Calu3 (cell line): ENCODE results near the gene XG. TPM values are rescaled to one million over a fixed set of nuclear protein-coding genes. Genes with fewer than 3 reads are reported as not detected.
"Not testable (repeated sequence)": the region's sequence is repeated elsewhere in the genome, so short reads cannot be mapped to it uniquely, and the experiment has no call there.

Source experiments
- BruUV-seq: library from RNA; stranded (reverse); fragments of 400-500 nt; replicated peaks from 2 replicates; lab custom pipeline; 2021; lab: Mats Ljungman, UMichigan
- CTCF ChIA-PET: fragments of 300-600 bp; sonication (Branson Sonifier 250); formaldehyde crosslinking; loops from one replicate; lab custom pipeline; 2022; ENCODE audit warnings: antibody characterized with exemption; lab: Charles Lee
- DNase-seq: peaks from one replicate; pipeline ENCODE4 v3.0.0; 2022
- H3K27ac Mint-ChIP-seq: one replicate; pipeline ENCODE4 v1.8.0; 2022; ENCODE audit warnings: mixed read lengths; ENCODE audit not compliant: unreplicated experiment
- H3K27me3 Mint-ChIP-seq: one replicate; pipeline ENCODE4 v1.8.0; 2022; ENCODE audit warnings: mixed read lengths; ENCODE audit not compliant: unreplicated experiment
- H3K36me3 Mint-ChIP-seq: one replicate; pipeline ENCODE4 v1.8.0; 2022; ENCODE audit warnings: mild to moderate bottlenecking, moderate library complexity, mixed read lengths; ENCODE audit not compliant: insufficient read depth, unreplicated experiment
- H3K4me1 Mint-ChIP-seq: one replicate; pipeline ENCODE4 v1.8.0; 2022; ENCODE audit warnings: mild to moderate bottlenecking, low read depth, mixed read lengths; ENCODE audit not compliant: unreplicated experiment
- H3K4me3 Mint-ChIP-seq: one replicate; pipeline ENCODE4 v1.8.0; 2022; ENCODE audit warnings: mild to moderate bottlenecking, low read depth, moderate library complexity, mixed read lengths; ENCODE audit not compliant: unreplicated experiment
- H3K9me3 Mint-ChIP-seq: one replicate; pipeline ENCODE4 v1.8.0; 2022; ENCODE audit warnings: low read depth, mixed read lengths; ENCODE audit not compliant: unreplicated experiment
- intact Hi-C: fragments of 100-400 bp; cut with micrococcal nuclease; formaldehyde crosslinking; loops from one replicate; pipeline ENCODE4 v1.10.0; 2022; ENCODE audit not compliant: unreplicated experiment
- total RNA-seq: library from RNA; stranded (reverse); gene quantifications from 2 replicates; pipeline ENCODE4 v1.2.3, GENCODE V29; 2022
- TF ChIP-seq, protein P1 (sequence below): fragments of 200-600 bp; IDR thresholded peaks from one replicate; pipeline ENCODE4 v1.8.0; 2022; ENCODE audit warnings: antibody characterized with exemption; ENCODE audit not compliant: unreplicated experiment

The XG gene
- total RNA-seq, 1 experiment from 2014 or later: not detected

GRCh38 chrX:2812161-2812907 lies 60.5 kb downstream of the XG start:
- DNase-seq: peak; percentile 49
- H3K9me3 Mint-ChIP-seq, H3K27ac Mint-ChIP-seq, CTCF ChIA-PET, H3K4me1 Mint-ChIP-seq, H3K36me3 Mint-ChIP-seq, BruUV-seq: not testable (repeated sequence)
- peak overlapping the region; percentile 37 for H3K4me3 Mint-ChIP-seq
- intact Hi-C loops: loop anchor here (10.0 kb wide), 1 partner anchor 1358 kb away; the partner anchor contains the start of gene ASMTL
- H3K27me3 Mint-ChIP-seq: peaks cover 11% of the 10 kb centered on the region
- TF ChIP-seq, protein P1, sequence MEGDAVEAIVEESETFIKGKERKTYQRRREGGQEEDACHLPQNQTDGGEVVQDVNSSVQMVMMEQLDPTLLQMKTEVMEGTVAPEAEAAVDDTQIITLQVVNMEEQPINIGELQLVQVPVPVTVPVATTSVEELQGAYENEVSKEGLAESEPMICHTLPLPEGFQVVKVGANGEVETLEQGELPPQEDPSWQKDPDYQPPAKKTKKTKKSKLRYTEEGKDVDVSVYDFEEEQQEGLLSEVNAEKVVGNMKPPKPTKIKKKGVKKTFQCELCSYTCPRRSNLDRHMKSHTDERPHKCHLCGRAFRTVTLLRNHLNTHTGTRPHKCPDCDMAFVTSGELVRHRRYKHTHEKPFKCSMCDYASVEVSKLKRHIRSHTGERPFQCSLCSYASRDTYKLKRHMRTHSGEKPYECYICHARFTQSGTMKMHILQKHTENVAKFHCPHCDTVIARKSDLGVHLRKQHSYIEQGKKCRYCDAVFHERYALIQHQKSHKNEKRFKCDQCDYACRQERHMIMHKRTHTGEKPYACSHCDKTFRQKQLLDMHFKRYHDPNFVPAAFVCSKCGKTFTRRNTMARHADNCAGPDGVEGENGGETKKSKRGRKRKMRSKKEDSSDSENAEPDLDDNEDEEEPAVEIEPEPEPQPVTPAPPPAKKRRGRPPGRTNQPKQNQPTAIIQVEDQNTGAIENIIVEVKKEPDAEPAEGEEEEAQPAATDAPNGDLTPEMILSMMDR: peak; percentile 56

DNA sequence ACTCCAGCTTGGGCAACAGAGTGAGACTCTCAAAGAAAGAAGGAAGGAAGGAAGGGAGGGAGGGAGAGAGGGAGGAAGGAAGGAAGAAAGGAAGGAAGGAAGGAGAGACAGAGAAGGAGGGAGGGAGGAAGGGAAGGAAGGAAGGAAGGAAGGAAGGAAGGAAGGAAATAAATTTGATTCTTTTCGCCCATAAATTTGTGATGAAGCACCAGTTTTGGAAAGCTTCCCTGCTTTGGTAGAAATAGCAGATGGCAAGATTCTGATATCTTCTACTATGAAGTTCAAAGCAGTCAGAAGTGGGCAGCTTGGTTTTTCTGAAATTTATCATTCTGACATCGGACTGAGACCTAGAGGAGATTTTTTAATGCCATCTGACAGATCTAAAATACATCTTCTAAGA lies 65.2 kb downstream of the XG start:
- Mint-ChIP-seq H3K4me3 (no peak overlapping the region), H3K36me3 (no peaks in the 10 kb centered on the region), H3K27ac (no peak overlapping the region), H3K9me3 (no peaks in the 10 kb centered on the region), H3K4me1 (no peaks in the 10 kb centered on the region), H3K27me3 (no peaks in the 10 kb centered on the region)
- BruUV-seq: no TSS peak
- DNase-seq: no peak
- TF ChIP-seq, protein P1: no peak
- intact Hi-C loops: loop anchor here (5.0 to 10.0 kb wide), 2 partner anchors 1170 to 1362 kb away; partner anchors contain the start of gene ASMTL
- CTCF ChIA-PET: no interaction called here

DNA sequence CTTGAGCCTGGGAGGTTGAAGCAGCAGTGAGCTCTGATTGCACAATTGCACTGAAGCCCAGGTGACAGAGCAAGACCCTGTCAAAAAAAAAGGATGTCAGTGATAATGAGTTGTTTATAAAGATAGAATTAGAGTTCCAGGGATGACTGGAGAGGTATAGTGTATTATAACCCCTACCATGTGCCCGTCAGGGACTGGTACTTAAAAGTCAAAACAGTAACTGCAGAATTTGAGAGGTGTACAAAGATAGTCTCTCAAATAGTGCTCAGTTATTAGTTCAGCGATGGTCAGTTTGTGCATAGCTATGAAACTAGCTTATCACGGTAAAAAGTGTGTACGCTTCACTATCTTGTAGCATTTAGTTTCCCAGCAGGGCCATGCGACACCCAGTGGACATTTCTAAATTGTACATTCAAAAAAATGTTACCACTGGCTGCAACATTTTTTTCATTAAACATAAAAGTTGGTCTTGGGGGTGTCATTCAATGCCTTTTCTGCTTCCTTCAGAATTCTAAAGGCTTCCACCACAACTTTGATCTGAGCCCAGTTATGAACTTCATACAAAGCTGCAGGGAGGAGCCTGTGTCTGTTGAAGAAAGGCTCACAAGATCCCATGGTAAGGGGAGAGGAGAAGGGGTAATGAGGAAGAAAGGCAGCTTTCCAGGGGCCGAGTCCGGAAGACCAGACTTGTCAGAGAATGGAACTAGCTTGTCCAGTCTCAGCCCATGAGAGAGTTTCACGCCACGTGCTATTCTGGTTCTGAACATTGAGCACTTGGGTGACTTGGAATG lies 67.7 kb downstream of the XG start:
- no peaks in the 10 kb centered on the region for H3K4me1 Mint-ChIP-seq
- no peak overlapping the region for H3K4me3 Mint-ChIP-seq
- intact Hi-C loops: loop anchor here (5.0 to 10.0 kb wide), 2 partner anchors 1172 to 1365 kb away; partner anchors contain the start of gene ASMTL
- no peaks in the 10 kb centered on the region for H3K36me3 Mint-ChIP-seq
- H3K27me3 Mint-ChIP-seq: no peaks in the 10 kb centered on the region
- peak; percentile 20 for DNase-seq
- no peaks in the 10 kb centered on the region for H3K9me3 Mint-ChIP-seq
- no peak overlapping the region for H3K27ac Mint-ChIP-seq
- no TSS peak for BruUV-seq
- CTCF ChIA-PET: interaction anchor here (0.5 to 0.6 kb wide), 2 partner anchors 61 to 89 kb away, joined by 3 to 7 read pairs; no protein-coding TSS in a partner anchor
- TF ChIP-seq, protein P1: no peak

DNA sequence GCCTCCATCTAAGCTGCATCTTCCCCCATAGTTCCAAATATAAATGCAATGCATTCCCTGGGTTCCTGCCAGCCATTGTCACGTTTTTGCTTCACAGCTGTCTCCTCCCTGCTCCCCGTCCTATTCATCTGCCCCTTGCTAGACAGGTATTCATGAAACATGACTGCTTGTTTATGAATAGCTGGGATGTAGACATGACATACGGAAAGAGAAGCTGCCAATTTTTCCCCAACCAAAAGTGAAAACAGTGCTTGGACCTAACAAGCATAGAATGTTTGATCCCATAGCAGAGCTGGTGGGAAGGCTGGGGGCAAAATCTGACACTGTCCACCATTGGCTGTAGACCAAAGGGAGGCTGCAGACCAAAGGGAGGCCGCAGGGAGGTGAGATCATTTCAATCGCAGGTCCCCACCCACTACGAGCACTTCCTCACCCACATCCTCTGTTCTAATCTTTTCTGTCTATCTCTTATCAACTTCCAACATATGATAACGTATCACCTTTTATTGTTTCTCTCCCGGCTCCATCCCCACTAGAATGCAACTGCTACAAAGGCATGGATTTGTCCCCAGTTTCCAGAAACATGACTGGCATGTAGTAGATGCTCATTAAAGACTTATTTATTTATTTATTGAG lies 68.4 kb downstream of the XG start:
- intact Hi-C loops: no loop called here
- CTCF ChIA-PET: no interaction called here
- no peak overlapping the region for H3K4me3 Mint-ChIP-seq
- no peaks in the 10 kb centered on the region for H3K36me3 Mint-ChIP-seq
- no TSS peak for BruUV-seq
- H3K27ac Mint-ChIP-seq: no peak overlapping the region
- H3K9me3 Mint-ChIP-seq: no peaks in the 10 kb centered on the region
- no peak for DNase-seq
- TF ChIP-seq, protein P1: no peak
- H3K27me3 Mint-ChIP-seq: no peaks in the 10 kb centered on the region
- H3K4me1 Mint-ChIP-seq: no peaks in the 10 kb centered on the region
